Stimulated activated CD4-positive, alpha-beta T cell treated with anti-CD3 and anti-CD28 coated beads, Interleukin-4, amount 100 ng/mL, for 24 hours (primary cell): Measurements from ENCODE around the gene P2RY13.

ENCODE experiments used
- DNase-seq: peaks from one replicate; pipeline ENCODE4 v3.0.0-alpha.2; 2020

Gene P2RY13

GRCh38 chr3:151319628-151320027 is 9.7 kb downstream of the P2RY13 start:
- DNase-seq: no peak

DNA sequence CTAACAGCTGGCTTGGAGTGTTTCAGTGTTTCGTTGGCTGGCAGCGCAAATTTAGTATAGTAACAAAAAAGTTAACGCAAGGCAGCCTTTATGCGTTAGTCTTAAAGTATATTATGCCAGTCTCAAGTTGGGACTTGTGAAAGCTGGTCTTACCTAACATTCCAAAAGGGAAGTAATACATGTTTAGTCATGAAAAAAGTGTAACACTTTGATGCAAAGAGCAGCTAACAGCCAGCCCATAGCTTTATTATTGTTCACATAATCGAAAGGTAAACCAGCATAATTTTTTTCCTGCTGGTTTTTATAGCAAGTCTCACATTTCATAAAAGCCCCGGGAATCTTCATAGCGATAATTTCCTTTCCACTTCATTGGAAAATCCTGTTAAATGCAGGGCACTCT is 10.4 kb downstream of the P2RY13 start:
- DNase-seq: no peak

DNA sequence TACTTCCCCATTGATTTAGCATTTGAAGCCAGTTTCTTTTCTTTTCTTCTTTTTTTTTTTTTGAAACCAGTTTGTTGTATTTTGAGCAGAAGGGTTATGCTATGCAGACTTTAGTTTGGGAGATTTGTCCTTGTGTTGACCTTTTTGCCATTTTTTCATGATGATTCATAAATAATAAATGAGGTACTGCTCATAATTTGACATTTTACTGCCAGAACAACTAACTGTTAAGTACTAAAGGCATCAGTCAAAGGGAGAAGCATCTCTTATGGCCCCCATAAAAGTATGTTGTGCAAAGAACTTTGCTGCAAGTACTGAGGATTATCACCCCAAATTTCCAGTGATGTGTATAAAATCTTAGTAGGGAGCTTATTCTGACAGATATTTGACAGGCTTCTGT is 11.0 kb downstream of the P2RY13 start:
- no peak for DNase-seq

DNA sequence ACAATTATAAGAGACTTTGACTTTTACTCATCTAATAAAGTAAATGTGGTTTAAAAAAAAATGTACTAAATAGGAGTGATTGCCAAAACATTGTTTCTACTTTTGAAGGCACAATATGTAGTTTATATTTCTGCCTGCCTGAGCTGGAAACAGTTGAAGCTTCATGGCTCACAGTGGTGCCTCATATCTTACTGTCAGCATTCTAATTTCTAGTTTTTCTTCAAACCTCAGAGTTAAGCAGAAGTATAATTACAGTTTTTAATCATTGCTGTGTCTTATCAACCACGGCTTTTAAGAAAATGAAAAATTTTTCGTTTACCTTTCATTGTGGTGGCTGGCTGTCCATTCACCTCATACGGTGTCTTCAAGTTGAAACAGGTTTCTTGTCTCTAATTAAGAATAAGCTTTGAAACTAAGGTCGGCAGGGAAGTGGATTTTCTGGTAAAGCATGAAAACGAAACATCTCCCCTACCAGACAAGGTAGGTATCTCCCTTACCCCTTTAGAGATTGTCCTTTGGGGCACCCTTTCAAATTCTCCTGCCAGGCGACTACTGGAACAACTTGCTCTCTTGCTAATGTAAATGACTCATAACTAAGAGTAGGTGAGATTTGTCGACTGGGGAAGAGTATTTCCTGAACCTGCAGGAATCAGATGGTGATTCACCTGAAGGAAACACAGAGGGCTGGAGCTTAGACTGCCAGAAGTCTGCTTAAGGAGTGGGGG is 12.9 kb downstream of the P2RY13 start, which contains the start of gene GPR87:
TSS of gene GPR87 (minus strand) at position 554 of the 725 bp plus-strand sequence. CDS start 16,720 bp downstream, outside the sequence.
- peak; percentile 43 for DNase-seq

GRCh38 chr3:151315846-151316245 is 13.5 kb downstream of the P2RY13 start:
- DNase-seq: no peak

- DNase-seq: no peak
Observed at GRCh38 chr3:151315136-151315535, 14.2 kb downstream of the P2RY13 start.

DNA sequence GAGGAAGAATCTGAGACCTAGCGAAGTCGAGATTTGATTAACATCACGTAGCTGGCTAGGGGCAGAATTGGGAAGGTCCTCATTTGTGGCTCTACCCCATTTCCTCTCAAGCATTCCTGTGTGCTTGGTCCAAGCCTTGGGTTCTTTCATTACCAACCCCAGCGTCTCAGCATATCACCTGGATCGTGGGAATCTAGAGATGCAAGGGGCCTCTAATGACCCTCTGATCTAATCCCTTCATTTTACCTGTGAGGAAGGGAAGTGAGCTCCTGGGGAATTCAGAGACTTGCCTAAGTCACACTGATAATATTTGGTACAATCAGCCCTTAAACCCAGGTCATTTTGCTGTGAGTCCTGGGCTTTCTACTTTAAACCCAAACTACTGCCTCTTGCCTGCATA is 14.8 kb downstream of the P2RY13 start:
- no peak for DNase-seq

DNA sequence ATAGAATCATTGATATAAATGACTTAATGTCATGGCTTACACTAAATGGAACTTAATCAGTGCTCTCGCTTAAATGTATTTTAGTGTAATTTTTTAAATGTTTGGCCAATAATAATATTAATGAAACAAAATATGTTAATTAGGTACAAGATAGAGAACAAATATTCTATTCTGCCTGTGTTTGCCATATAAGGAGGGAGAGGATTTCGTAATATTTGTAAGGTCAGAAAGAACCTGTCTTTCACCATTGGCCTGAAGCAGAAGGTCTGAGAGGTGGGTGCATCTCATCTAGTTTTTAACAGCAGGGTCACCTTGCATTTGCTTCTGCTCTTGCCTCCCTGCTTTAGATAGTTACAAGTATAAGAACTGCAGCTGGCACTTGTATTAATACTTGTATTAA is 15.2 kb downstream of the P2RY13 start:
- no peak for DNase-seq

GRCh38 chr3:151312972-151313371 is 16.4 kb downstream of the P2RY13 start:
- no peak for DNase-seq

GRCh38 chr3:151309566-151309965 is 19.8 kb downstream of the P2RY13 start:
- no peak for DNase-seq

GRCh38 chr3:151307583-151308488 is 21.5 kb downstream of the P2RY13 start:
- DNase-seq: no peak

GRCh38 chr3:151307131-151307530 is 22.2 kb downstream of the P2RY13 start:
- no peak for DNase-seq

- no peak for DNase-seq
Observed at GRCh38 chr3:151306168-151306810, 23.1 kb downstream of the P2RY13 start.

- no peak for DNase-seq
Observed at GRCh38 chr3:151305775-151306151, 23.6 kb downstream of the P2RY13 start.

DNA sequence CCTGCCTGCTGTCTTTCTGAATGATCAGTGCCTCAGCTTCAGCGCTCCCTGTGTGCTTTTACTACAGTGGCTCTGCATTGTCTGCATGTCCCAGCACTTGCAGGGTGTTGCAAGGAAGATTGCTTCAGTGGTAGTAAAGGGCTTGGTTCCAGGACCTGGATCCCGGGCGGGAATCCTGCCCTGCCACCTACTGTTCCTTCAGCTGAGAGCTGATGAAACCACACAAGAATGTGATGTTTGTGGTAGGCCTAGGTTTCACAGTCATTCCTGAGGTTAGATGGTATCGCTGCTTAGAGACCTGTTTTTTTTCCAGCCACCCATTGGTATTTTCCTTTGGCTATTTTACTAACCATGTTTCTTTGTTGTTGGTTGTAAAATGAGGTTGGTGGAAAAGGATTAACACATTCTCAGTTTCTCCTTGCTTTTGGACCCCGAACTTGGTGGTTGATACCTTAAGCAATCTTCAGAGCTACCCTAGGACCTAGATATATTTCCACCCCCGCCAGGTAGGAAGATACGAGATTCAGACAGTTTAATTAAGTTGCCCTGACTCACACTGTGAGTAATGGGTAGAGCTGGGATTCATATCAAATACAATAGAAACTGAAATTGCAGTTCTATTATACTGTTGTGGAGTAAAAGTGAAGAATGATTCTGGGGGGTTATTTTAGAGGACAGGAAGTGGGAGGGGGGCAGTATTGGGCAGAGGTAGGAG is 24.1 kb downstream of the P2RY13 start:
- DNase-seq: peak; percentile 55

DNA sequence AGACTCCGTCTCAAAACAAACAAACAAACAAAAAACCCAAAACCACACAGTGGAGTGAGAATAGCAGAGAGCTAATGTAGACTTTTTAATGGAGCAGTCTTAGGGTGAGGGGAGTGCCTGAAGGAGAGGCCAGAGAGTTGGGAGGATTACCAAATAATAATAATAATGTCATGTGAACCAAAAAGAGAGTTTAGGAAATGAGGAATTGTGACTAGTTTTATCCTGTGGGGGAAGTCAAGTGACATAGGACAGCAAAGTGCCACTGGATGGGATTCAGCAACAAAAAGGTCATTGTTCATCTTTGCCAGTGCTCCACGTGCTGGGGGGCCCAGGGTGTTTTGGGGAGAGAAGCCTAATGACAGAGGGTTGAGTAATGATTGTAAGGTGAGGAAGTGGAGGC is 25.6 kb downstream of the P2RY13 start:
- DNase-seq: no peak

- no peak for DNase-seq
Observed at GRCh38 chr3:151301787-151302186, 27.6 kb downstream of the P2RY13 start.

- DNase-seq: no peak
Observed at GRCh38 chr3:151300539-151300938, 28.8 kb downstream of the P2RY13 start.

DNA sequence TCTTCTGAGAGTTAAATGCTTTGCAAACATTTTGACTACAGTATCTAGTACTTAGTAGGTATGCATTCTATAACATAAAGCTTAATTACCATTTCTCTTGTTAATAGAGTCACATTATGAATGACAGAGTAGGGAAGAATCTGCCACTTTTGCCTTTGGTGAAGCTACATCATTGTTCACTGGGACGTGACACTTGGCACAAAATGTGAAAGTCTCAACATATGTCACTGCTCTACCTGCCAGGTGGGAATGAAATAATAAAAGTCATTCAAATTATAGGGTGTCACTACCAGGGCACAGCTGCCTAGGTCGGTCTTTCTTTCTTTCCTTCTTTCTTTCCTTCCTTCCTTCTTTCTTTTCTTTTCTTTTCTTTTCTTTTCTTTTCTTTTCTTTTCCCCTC is 30.3 kb downstream of the P2RY13 start:
- DNase-seq: no peak

DNA sequence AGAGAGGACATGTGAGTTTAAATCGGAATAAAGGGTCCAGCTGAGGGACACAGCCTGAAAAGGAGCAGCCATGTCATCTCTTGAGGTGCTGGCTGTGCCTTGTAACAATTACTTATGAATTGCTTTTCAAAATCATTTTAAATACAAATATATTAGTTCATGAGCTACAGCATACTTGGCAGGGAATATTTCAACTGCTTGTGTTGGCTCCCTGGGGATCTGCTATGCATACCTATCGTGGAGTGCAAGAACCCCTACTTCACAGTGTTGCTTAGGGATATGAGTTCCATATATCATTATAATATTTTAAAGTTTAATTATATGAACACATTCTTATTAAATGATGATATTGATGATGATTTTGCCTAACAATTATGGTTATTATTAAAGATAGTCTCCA is 31.9 kb downstream of the P2RY13 start:
- DNase-seq: no peak

GRCh38 chr3:151296226-151296625 is 33.1 kb downstream of the P2RY13 start:
- DNase-seq: no peak

- no peak for DNase-seq
Observed at GRCh38 chr3:151293127-151293526, 36.2 kb downstream of the P2RY13 start.

- DNase-seq: no peak
Observed at GRCh38 chr3:151290673-151291072, 38.7 kb downstream of the P2RY13 start.
